AG09309 (cell line): Measurements from ENCODE around the gene SCYL3.
"Not testable (repeated sequence)": the region's sequence is repeated elsewhere in the genome, so short reads cannot be mapped to it uniquely, and the experiment has no call there.

Experiments
- DNase-seq: peaks from one replicate; pipeline ENCODE4 v3.0.0-alpha.2; 2010; ENCODE audit warnings: low read depth
- H3K4me3 ChIP-seq: 2 replicates; pipeline ENCODE4 v1.5.1; 2011; ENCODE audit warnings: mild to moderate bottlenecking, low read depth, low read length, moderate library complexity; ENCODE audit not compliant: control insufficient read depth
- TF ChIP-seq, protein P1 (sequence below): IDR thresholded peaks from 2 replicates; pipeline ENCODE4 v1.5.1; 2011; ENCODE audit warnings: mild to moderate bottlenecking, low read depth, low read length, inconsistent platforms; ENCODE audit not compliant: insufficient read depth, control insufficient read depth; ENCODE audit errors: missing control alignments

The SCYL3 gene

DNA sequence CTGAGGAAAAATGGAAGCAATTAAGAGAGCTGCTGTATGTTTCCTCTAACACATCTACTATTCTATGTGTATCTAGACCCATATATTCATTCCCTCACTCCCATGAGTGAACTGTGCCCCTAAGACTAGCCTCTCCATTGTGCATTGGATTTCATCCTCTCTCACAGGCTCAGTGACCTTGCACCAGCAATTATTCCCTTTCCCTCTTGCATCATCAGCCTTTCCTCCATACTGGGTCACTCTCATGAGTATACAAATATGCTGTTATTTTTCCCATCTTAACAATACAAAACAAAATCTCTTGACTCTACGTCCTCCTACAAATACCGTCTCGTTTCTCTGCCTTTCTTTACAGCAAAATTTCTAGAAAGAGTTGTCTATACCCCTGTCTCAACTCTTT is 69.5 kb downstream of the SCYL3 start:
- no peak for DNase-seq
- TF ChIP-seq, protein P1, sequence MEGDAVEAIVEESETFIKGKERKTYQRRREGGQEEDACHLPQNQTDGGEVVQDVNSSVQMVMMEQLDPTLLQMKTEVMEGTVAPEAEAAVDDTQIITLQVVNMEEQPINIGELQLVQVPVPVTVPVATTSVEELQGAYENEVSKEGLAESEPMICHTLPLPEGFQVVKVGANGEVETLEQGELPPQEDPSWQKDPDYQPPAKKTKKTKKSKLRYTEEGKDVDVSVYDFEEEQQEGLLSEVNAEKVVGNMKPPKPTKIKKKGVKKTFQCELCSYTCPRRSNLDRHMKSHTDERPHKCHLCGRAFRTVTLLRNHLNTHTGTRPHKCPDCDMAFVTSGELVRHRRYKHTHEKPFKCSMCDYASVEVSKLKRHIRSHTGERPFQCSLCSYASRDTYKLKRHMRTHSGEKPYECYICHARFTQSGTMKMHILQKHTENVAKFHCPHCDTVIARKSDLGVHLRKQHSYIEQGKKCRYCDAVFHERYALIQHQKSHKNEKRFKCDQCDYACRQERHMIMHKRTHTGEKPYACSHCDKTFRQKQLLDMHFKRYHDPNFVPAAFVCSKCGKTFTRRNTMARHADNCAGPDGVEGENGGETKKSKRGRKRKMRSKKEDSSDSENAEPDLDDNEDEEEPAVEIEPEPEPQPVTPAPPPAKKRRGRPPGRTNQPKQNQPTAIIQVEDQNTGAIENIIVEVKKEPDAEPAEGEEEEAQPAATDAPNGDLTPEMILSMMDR, result no peak
- no peak overlapping the region for H3K4me3 ChIP-seq

DNA sequence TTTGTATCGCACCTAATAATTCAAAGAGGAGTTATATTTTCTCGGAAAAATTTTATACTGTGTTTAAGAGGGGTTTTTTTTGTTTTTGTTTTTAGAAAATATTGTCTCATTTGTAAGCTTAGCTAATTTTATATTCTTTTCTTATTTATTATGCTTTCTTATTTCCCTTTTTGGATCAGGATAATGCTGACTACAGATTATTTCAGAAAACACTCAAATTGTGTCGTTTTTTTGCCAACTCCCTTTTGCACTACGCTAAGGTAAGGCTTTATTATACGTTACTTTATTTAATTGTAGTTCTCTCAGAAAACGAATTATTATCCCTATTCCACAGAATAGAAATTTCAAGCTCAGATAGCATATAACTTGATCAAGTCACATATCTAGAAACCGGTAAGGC is 72.2 kb downstream of the SCYL3 start:
- TF ChIP-seq, protein P1, result no peak
- DNase-seq, result no peak
- H3K4me3 ChIP-seq, result no peak overlapping the region

DNA sequence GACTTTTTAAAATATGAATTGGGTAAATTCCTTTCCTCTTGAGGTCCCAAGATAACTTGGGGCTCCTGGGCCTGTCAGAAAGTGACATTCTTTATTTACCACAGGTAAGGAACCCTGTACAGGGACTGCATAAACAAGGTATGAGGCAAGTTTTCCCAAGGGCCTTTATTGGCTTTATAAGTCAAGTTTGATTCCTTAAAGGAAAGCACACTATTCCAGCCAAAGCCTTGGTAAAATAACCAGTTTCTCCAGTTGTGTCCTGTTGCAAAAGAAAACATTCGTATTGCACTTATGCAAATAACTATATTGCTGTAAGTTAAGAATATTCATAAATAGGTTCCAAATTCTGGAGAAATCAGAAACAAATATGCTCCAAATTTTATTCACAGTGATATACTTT is 77.1 kb downstream of the SCYL3 start:
- TF ChIP-seq, protein P1, result no peak
- no peak for DNase-seq
- H3K4me3 ChIP-seq, result no peak overlapping the region

DNA sequence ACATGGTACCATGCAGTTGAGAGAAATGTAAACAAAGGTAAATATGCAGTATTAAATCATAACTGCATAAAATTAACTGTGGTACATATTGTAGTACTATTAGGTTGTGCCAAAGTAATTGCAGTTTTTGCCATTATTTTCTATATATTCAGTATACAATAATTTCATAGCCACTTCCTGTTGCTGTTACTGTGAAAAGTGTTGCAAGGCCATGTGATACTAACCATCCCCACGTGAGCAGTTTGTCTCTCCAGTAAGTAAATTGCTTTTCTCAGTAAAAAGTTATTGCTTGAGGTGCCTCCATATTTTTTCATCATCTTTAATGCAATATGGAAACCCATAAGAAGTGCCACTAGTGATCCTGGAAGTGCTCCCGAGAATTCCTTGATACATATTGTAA is 79.4 kb downstream of the SCYL3 start:
- TF ChIP-seq, protein P1, result no peak
- no peak for DNase-seq
- no peak overlapping the region for H3K4me3 ChIP-seq

DNA sequence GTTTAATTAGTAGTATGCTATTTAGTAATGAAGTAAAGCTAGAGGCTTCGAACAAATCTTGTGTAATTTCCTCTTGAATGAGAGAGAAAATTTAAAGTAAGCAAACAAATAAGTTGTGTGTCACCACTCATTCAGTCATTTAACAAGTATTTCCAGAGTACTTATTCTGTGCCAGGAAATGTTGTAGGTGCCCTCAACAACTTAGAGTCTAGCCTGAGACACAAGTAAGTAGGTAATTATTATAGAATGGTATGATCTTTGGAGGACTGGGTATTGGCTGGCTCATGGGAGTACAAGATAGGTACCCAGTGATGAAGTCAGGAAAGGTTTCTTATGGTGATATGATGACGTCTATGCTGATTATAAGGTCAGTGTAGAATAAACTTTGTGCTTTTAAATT is 81.6 kb downstream of the SCYL3 start:
- TF ChIP-seq, protein P1, result no peak
- DNase-seq, result no peak
- H3K4me3 ChIP-seq, result no peak overlapping the region

DNA sequence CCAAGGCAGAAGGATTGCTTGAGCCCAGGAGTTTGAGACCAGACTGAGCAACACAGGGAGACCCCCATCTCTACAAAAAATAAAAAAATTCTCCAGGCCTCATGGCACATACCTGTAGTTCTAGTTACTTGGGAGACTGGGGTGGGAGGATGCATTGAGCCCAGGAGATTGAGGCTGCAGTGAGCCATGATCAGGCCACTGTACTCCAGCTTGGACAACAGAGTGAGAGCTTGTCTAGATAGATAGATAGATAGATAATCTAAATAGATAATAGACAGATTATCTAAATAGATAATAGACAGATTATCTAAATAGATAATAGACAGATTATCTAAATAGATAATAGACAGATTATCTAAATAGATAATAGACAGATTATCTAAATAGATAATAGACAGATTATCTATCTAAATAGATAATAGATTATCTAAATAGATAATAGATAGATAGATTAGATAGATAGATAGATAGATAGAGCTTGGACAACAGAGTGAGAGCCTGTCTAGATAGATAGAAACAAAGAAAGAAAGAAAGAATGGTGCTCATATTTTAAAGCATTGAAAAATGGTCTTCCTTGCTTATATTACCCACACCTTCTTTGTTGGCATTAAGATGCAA is 82.2 kb downstream of the SCYL3 start:
- not testable (repeated sequence) for H3K4me3 ChIP-seq, DNase-seq

DNA sequence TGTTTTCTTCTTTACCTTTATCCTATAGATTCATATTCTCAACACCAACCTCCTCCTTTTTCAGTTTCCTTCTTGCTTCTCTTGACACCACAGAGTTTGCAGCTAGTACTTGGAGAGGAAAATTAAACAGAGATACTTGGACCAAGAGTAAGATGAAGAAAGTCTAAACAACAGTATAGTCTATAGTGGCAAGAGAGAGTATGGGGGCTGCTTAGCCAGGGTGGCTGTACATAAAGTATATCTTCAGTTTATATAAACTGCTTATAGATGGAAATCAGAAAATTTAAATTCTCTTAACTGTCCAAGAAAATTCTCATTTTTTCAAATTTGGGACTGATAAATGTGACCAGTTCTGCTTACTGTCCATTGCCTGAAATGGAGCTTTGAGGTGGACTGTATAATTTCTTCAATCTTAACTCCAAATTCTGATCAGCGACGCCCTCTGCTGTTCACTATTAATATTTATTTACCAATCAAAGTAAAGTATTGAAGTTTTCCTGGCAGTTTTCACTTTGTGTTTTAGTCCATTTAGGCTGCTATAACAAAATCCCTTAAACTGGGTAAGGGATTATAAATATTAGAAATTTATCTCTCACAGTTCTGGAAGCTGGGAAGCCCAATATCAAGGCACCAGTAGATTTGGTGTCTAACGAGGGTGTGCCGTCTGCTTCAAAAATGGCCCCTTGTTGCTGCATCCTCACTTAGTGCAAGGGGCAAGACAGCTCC is 84.2 kb downstream of the SCYL3 start:
- no peak overlapping the region for H3K4me3 ChIP-seq
- TF ChIP-seq, protein P1, result peak; percentile 34
- peak; percentile 13 for DNase-seq
